Measurements from ENCODE around the gene FAM20C.
"Not testable (repeated sequence)": the region's sequence is repeated elsewhere in the genome, so short reads cannot be mapped to it uniquely, and the experiment has no call there.

The FAM20C gene

GRCh38 chr7:259191-259505 lies 66.8 kb downstream of the FAM20C start:
- no peak for DNase-seq (ENCODE audit: low read depth)

DNA sequence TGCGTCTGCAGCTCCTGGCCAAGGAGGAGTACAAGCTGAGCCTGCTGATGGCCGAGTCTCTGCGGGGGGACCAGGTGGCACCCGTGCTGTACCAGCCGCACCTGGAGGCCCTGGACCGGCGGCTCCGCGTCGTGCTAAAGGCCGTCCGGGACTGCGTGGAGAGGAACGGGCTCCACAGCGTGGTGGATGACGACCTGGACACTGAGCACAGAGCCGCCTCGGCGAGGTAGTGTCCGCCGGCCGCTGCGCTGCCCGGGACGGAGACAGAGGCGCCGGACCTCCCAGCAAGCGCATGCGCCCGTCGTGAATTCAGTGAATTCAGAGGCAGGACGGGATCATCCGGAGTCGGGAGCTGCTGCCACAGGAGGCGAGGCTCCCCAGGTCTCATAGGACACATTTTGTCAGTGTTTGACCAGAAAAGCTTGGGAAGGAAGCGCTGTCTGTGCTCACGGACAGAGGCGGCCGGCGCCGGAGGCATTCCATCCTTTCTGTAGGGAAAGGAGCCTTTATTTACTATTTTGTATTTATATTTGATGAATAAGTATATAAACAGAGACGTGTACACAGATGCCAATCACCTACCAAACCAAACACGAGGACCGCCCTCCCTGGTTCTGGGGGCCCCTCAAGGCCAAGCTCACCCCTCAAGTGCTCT lies 67.5 kb downstream of the FAM20C start:
- no peak for DNase-seq (ENCODE audit: low read depth)

DNA sequence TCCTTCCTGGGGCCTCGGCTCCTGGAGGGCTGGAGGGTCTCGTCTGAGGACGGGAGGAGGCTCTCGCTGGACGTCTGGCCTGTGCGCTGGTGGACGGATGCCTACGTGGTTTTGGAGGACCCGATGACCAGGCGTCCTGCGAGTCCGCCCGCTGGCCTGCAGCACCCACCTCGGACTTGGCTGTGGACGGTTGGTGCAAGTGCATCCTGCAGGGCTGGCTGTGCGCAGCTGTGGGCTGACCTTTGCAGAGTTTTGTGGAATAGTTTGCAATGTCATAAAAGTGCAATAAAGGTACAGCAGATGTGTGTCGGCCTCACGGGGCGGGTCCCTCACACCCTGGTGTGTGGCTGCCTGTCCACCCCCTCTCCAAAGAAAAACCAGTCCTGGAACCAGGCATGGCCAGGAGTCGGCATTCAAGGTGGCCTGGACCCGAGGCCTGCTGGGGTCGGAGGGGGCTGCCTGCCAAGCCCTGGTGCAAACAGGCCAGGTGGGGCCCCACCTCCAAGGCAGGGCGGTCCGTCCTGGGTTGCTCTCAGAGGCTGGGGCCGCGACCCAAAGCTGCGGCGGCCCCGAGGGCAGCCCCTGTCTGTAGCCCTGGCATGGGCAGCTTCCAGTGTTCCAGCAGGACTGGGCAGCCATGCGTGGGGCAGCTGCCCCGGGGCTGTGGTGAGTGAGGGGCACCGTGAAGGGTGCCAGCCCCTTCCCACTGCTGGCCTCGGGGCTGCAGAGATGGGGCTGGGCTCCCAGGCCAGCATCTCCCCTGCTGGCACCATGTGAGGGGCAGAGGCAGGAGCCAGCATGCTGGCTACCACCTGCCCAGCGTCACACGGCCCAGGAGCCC lies 68.3 kb downstream of the FAM20C start:
- DNase-seq (ENCODE audit: low read depth): no peak

DNA sequence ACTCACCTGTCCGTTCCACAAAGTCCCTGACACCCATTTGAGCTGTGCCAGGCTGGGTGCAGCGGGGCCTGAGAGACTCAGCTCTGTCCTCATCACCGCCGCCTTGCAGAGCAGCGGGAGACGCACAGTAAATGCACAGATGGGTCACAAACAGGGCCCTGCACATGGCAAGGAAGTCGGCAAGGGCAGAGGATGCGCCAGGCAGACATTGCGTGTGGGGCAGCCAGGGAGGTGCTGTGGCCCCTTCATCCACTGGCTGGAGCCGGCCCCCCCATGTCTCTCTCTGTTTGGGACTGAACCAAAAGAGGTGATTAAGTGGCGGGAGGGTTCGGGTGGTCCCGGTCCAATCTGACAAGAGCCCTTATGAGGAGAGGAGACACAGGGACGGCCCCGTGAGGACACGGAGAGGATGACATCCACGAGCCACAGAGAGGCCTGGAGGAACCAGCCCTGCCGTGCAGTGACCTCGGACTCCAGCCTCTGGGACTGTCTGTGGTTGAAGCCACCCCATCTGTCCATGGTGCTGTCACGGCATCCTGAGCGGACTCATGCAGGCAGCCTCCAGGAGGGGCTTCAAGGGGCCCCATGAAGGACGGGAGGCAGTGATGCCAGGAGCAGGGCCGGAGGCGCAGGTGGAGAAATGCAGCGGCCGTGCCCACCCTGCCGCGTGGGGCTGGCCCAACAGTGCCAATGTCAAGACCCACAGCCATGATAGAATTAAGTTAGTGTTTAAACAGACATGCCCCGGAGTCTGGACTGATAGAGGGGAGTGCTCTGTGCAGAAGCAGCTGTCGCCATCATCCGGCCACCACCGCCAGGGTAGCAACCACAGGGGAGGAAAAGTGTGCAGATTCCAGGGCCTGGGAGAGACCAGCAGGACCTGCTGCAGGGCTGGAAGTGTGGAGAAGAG lies 69.2 kb downstream of the FAM20C start:
- DNase-seq (ENCODE audit: low read depth): no peak

- no peak for DNase-seq (ENCODE audit: low read depth)
Measured at GRCh38 chr7:262251-262572, 69.8 kb downstream of the FAM20C start.

- peak; percentile 44 for DNase-seq (ENCODE audit: low read depth)
Measured at GRCh38 chr7:262631-263311, 70.4 kb downstream of the FAM20C start.

DNA sequence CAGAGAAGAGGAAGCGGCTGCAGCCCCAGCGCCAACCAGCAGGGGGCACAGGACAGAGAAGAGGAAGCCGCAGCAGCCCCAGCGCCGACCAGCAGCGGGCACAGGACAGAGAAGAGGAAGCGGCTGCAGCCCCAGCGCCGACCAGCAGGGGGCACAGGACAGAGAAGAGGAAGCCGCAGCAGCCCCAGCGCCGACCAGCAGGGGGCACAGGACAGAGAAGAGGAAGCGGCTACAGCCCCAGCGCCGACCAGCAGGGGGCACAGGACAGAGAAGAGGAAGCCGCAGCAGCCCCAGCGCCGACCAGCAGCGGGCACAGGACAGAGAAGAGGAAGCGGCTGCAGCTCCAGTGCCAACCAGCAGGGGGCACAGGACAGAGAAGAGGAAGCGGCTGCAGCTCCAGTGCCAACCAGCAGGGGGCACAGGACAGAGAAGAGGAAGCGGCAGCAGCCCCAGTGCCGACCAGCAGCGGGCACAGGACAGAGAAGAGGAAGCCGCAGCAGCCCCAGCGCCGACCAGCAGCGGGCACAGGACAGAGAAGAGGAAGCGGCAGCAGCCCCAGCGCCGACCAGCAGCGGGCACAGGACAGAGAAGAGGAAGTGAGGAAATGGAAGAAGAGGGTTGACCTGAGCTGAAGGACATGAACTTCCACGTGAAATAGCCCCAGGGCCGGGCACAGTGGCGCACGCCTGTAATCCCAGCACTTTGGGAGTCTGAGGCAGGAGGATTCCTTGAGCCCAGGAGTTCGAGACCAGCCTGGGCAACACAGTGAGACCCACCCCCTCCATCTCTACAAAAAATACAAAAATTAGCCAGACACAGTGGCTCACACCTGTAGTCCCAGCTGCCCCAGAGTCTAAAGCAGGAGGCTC lies 71.3 kb downstream of the FAM20C start:
- DNase-seq (ENCODE audit: low read depth): not testable (repeated sequence)

- DNase-seq (ENCODE audit: low read depth): no peak
Measured at GRCh38 chr7:264541-265191, 72.3 kb downstream of the FAM20C start.

- no peak for DNase-seq (ENCODE audit: low read depth)
Measured at GRCh38 chr7:265192-265997, 73.0 kb downstream of the FAM20C start.

DNA sequence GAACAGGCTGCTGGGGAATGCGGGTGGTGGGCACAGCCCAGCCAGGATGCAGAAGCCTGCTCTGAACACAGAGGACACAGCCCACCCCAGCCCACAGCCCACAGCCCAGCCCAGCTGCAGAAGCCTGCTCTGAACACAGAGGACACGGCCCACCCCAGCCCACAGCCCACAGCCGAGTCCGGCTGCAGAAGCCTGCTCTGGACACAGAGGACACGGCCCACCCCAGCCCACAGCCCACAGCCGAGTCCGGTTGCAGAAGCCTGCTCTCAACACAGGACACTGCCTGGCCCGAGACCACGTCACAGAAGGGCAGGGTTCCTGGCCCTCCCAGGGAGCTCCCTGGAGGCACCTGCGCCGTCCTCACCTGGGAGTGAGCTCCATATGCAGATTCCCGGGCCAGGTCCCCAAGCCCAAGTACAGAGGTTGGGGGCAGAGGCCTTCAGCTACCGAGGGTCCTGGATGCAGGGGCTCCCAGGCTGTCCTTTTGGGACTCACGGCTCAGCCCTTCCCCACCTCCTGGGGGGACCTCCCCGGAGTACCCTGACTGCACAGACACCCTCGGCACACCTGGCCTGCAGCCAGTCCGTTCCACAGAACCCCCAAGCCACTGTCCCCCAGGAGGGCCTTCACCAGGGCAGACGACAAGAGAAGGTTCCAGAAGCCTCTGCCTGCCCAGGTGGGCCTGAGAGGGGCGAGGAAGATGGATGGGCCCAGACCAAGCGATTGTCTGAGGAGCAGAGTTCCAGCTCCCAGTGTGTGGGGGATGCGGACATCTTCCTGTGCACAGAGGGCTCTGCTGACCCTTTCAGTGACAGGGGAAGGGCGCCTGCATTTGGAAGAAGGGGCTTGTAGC lies 73.9 kb downstream of the FAM20C start:
- DNase-seq (ENCODE audit: low read depth): no peak

- no peak for DNase-seq (ENCODE audit: low read depth)
Measured at GRCh38 chr7:266851-267840, 74.8 kb downstream of the FAM20C start.

- no peak for DNase-seq (ENCODE audit: low read depth)
Measured at GRCh38 chr7:268991-269390, 76.6 kb downstream of the FAM20C start.

DNA sequence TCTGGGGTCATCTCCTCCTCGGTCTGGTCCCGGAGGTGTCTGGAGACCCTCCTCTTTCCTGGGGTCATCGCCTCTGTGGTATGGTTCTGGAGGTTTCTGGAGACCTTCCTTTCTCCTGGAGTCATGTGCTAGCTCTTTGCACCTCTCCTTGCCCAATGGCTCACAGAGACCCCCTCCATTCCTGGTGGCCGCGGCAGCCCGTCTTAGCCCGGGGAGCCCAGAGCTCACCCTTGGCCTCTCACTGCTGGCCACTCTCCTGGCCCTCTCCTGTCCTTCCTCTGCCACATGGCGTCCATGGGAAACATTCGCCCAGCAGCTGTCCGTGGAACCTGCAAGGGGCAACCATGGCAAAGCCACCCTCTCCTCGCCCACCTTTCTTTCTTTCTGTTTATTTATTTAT lies 77.3 kb downstream of the FAM20C start:
- DNase-seq (ENCODE audit: low read depth): no peak

DNA sequence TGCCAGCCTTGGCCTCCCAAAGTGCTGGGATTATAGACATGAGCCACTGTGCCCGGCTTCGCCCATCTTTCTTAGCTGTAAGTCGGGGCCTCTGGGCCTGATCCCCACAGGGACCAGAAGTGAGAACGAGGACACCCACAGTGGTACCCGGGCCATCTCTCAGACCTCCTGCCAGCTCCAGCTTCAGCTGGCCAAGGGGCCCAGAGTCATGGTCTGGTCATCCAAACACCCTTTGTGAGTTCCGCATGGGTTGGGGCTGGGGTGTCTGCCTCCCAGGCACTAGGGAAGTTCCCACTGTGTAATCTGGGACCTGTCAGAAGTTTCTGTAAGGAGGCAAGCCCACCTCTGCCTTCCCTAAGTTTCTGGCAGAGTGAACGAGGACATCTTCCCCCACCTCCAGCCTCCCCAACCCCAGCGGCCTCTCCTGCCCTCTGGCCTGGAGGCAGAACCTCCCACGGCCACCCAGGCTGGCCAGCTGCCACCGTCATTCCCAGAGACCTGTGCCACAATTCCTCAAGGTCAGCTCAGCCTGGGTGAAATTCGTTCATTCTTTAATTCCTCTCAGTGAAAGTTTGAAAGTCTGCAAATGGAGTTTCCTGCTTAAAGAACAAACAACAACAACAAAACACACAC lies 78.1 kb downstream of the FAM20C start:
- DNase-seq (ENCODE audit: low read depth): no peak

GRCh38 chr7:271266-272107 lies 79.1 kb downstream of the FAM20C start:
- no peak for DNase-seq (ENCODE audit: low read depth)

- DNase-seq (ENCODE audit: low read depth): no peak
Measured at GRCh38 chr7:272108-272615, 79.8 kb downstream of the FAM20C start.
